IMR-90 (cell line): Measurements from ENCODE around the gene CYP3A4. TPM values are rescaled to one million over a fixed set of nuclear protein-coding genes. Genes with fewer than 3 reads are reported as not detected.

Experiments used
- ATAC-seq: fragments of 200-7000 bp; cut with Tn5 transposase; 2 replicates; pipeline ENCODE4 v1.9.1; 2020; ENCODE audit warnings: low read depth, mild to moderate bottlenecking, moderate library complexity
- BruUV-seq: library from RNA; stranded (reverse); fragments of 400-500 nt; replicated peaks from 2 replicates; lab custom pipeline; 2021; lab: Mats Ljungman, UMichigan
- CTCF ChIA-PET: fragments of 300-600 bp; formaldehyde crosslinking; extraction: SDS; loops from one replicate; lab custom pipeline; 2021; ENCODE audit warnings: antibody characterized with exemption; lab: Yijun Ruan, JAX
- POLR2A ChIA-PET: fragments of 300-600 bp; sonication (Branson Sonifier 250); formaldehyde crosslinking; loops from one replicate; lab custom pipeline; 2022; ENCODE audit warnings: antibody characterized with exemption; ENCODE audit not compliant: unreplicated experiment; lab: Charles Lee
- DNase-seq: peaks from one replicate; pipeline ENCODE4 v3.0.0; 2013
- H2AFZ ChIP-seq: replicated peaks from 2 replicates; pipeline ENCODE3; 2013; ENCODE audit warnings: low read length, mild to moderate bottlenecking; ENCODE audit not compliant: poor library complexity
- H2AK5ac ChIP-seq: 2 replicates; pipeline ENCODE4 v1.6.1; 2013; ENCODE audit warnings: low read depth, low read length, inconsistent platforms
- H2AK9ac ChIP-seq: replicated peaks from 2 replicates; pipeline ENCODE3; 2013; ENCODE audit warnings: mild to moderate bottlenecking, low read depth, low read length, moderate library complexity; ENCODE audit not compliant: poor library complexity
- H2BK120ac ChIP-seq: 2 replicates; pipeline ENCODE4 v1.6.1; 2013; ENCODE audit warnings: low read depth, low read length, inconsistent platforms
- H2BK15ac ChIP-seq: 3 replicates; pipeline ENCODE4 v1.6.1; 2013; ENCODE audit warnings: low read depth, low read length, inconsistent platforms
- H2BK20ac ChIP-seq: 2 replicates; pipeline ENCODE4 v1.6.1; 2013; ENCODE audit warnings: low read depth, mild to moderate bottlenecking, inconsistent platforms, low read length, moderate library complexity
- H2BK5ac ChIP-seq: 2 replicates; pipeline ENCODE4 v1.6.1; 2013; ENCODE audit warnings: mild to moderate bottlenecking, low read depth, low read length, inconsistent platforms; ENCODE audit not compliant: poor library complexity, severe bottlenecking
- H3K14ac ChIP-seq: replicated peaks from 2 replicates; pipeline ENCODE4 v1.6.1; 2013; ENCODE audit warnings: low read depth, low read length, inconsistent platforms
- H3K18ac ChIP-seq: 2 replicates; pipeline ENCODE4 v1.6.1; 2013; ENCODE audit warnings: low read depth, low read length, control low read depth
- H3K23ac ChIP-seq: 2 replicates; pipeline ENCODE4 v1.6.1; 2013; ENCODE audit warnings: low read depth, low read length, inconsistent platforms
- H3K27ac ChIP-seq: 2 replicates; pipeline ENCODE4 v1.5.1; 2013; ENCODE audit warnings: mild to moderate bottlenecking, control low read depth, low read length; ENCODE audit not compliant: insufficient read depth
- H3K27me3 ChIP-seq: 2 replicates; pipeline ENCODE4 v1.6.1; 2013; ENCODE audit warnings: low read length; ENCODE audit not compliant: control insufficient read depth, insufficient read depth
- H3K36me3 ChIP-seq: 2 replicates; pipeline ENCODE4 v1.6.1; 2013; ENCODE audit warnings: low read length, mixed read lengths; ENCODE audit not compliant: control insufficient read depth, insufficient read depth
- H3K4ac ChIP-seq: 2 replicates; pipeline ENCODE4 v1.6.1; 2013; ENCODE audit warnings: low read depth, low read length, inconsistent platforms
- H3K4me1 ChIP-seq: 2 replicates; pipeline ENCODE4 v1.6.1; 2013; ENCODE audit warnings: low read length, mixed read lengths; ENCODE audit not compliant: control insufficient read depth, insufficient read depth
- H3K4me2 ChIP-seq: 2 replicates; pipeline ENCODE4 v1.6.1; 2013; ENCODE audit warnings: low read depth, mild to moderate bottlenecking, control low read depth, low read length, moderate library complexity
- H3K4me3 ChIP-seq: 2 replicates; pipeline ENCODE4 v1.5.1; 2013; ENCODE audit warnings: low read depth, mild to moderate bottlenecking, control low read depth, low read length, moderate library complexity; ENCODE audit not compliant: insufficient read depth
- H3K56ac ChIP-seq: 2 replicates; pipeline ENCODE4 v1.6.1; 2013; ENCODE audit warnings: low read length, inconsistent platforms; ENCODE audit not compliant: insufficient read depth; ENCODE audit errors: extremely low read depth
- H3K79me1 ChIP-seq, 2 experiments: 2 replicates each; pipeline ENCODE4 v1.6.1; 2013; ENCODE audit warnings: low read length in 2 of 2, inconsistent platforms in 1 of 2, low read depth in 1 of 2
- H3K9ac ChIP-seq: 2 replicates; pipeline ENCODE4 v1.6.1; 2013; ENCODE audit warnings: low read depth, low read length, control low read depth
- H3K9me1 ChIP-seq: 2 replicates; pipeline ENCODE4 v1.6.1; 2013; ENCODE audit warnings: low read length, inconsistent platforms; ENCODE audit not compliant: insufficient read depth
- H3K9me3 ChIP-seq: 2 replicates; pipeline ENCODE4 v1.6.1; 2013; ENCODE audit warnings: low read length; ENCODE audit not compliant: control insufficient read depth, insufficient read depth
- H4K20me1 ChIP-seq: 2 replicates; pipeline ENCODE4 v1.6.1; 2013; ENCODE audit warnings: low read length, inconsistent platforms; ENCODE audit not compliant: insufficient read depth
- H4K5ac ChIP-seq: 2 replicates; pipeline ENCODE4 v1.6.1; 2013; ENCODE audit warnings: mild to moderate bottlenecking, low read depth, low read length, control low read depth
- H4K8ac ChIP-seq, 2 experiments: 2 replicates each; pipeline ENCODE4 v1.6.1; 2013; ENCODE audit warnings: low read depth in 2 of 2, low read length in 2 of 2, control low read depth in 1 of 2, inconsistent platforms in 1 of 2
- H4K91ac ChIP-seq: 2 replicates; pipeline ENCODE4 v1.6.1; 2013; ENCODE audit warnings: low read depth, low read length, inconsistent platforms; ENCODE audit not compliant: insufficient read depth
- FOS ChIP-seq: fragments of 150-350 bp; IDR thresholded peaks from 2 replicates; pipeline ENCODE4 v1.6.1; 2016; ENCODE audit warnings: low read depth, low read length
- NFE2L2 ChIP-seq: fragments of 150-350 bp; IDR thresholded peaks from 2 replicates; pipeline ENCODE4 v1.6.1; 2016; ENCODE audit warnings: low read depth, mild to moderate bottlenecking, low read length
- RAD21 ChIP-seq: IDR thresholded peaks from 2 replicates; pipeline ENCODE4 v1.6.1; 2012; ENCODE audit warnings: low read length, improper control_type of control experiment
- RCOR1 ChIP-seq: IDR thresholded peaks from 2 replicates; pipeline ENCODE4 v1.6.1; 2012; ENCODE audit warnings: mild to moderate bottlenecking, low read length, improper control_type of control experiment; ENCODE audit not compliant: insufficient replicate concordance
- SMC3 ChIP-seq: fragments of 150-350 bp; IDR thresholded peaks from 2 replicates; pipeline ENCODE4 v1.6.1; 2016; ENCODE audit warnings: low read depth, mild to moderate bottlenecking, antibody characterized with exemption, low read length, moderate library complexity
- USF2 ChIP-seq: fragments of 150-350 bp; IDR thresholded peaks from 2 replicates; pipeline ENCODE4 v1.6.1; 2017; ENCODE audit warnings: mild to moderate bottlenecking, antibody characterized with exemption, low read length, low read depth
- WGBS, 2 experiments: methylation state at CpG; one replicate each; pipeline versions ENCODE4 v1.1.5 to v1.1.7; 2013; ENCODE audit warnings: missing lambda C conversion rate in 2 of 2; ENCODE audit not compliant: insufficient read length in 1 of 2; ENCODE audit errors: extremely low coverage in 2 of 2; 5-methylcytosine and 5-hydroxymethylcytosine counted together
- dilution Hi-C: fragments of 300-500 bp; cut with HindIII; formaldehyde crosslinking; loops from one replicate; pipeline ENCODE4 v1.14.3; 2018; ENCODE audit warnings: low sequenced_read_pairs; ENCODE audit not compliant: unreplicated experiment
- in situ Hi-C: fragments of 300-500 bp; cut with MboI; formaldehyde crosslinking; loops from 3 replicates; pipeline ENCODE4 v1.14.3; 2019; ENCODE audit warnings: low sequenced_read_pairs, inconsistent platforms, mixed read lengths
- intact Hi-C: fragments of 100-400 bp; cut with micrococcal nuclease; formaldehyde crosslinking; loops from 2 replicates; pipeline ENCODE4 v1.10.0; 2022
- polyA plus RNA-seq, 3 experiments: library from polyadenylated mRNA; depleted of rRNA; stranded (reverse); fragments of >200 nt; gene quantifications; 2 replicates each; pipeline ENCODE4 v1.2.3, GENCODE V29; 2012; ENCODE audit warnings: low replicate concordance in 1 of 3
- total RNA-seq: library from RNA; depleted of rRNA; stranded (reverse); fragments of >200 nt; gene quantifications from 2 replicates; pipeline ENCODE4 v1.2.3, GENCODE V29; 2012
- TF ChIP-seq, protein P1 (sequence below): fragments of 150-350 bp; IDR thresholded peaks from 2 replicates; pipeline ENCODE4 v1.6.1; 2016; ENCODE audit warnings: low read depth, mild to moderate bottlenecking, low read length, moderate library complexity, borderline replicate concordance
- TF ChIP-seq, protein P2 (sequence below): conservative IDR thresholded peaks from 2 replicates; pipeline ENCODE4 v1.5.1; 2012; ENCODE audit warnings: mild to moderate bottlenecking, low read depth, low read length, improper control_type of control experiment

Gene CYP3A4
- total and polyA plus RNA-seq, 2 of the 4 experiments (the other 2 are of a cell fraction), result not detected

- in situ Hi-C loops, result no loop called here
- POLR2A ChIA-PET, result no interaction called here
- BruUV-seq, result no TSS peak
Observed at GRCh38 chr7:99829524-99830160, 45.7 kb upstream of the CYP3A4 start.

More at GRCh38 chr7:99829524-99830160, 45.7 kb upstream of the CYP3A4 start:
- Histone ChIP-seq H2BK5ac (no peak overlapping the region), H3K9me1 (no peaks in the 10 kb centered on the region), H2AK5ac (no peak overlapping the region), H3K18ac (no peak overlapping the region), H3K27me3 (peaks cover 6% of the 10 kb centered on the region), H2BK20ac (no peak overlapping the region), H3K79me1 (no peaks in the 10 kb centered on the region), H4K91ac (no peak overlapping the region), H4K5ac (no peak overlapping the region), H3K4ac (no peak overlapping the region), H3K36me3 (no peaks in the 10 kb centered on the region), H3K4me3 (no peak overlapping the region), H3K4me1 (no peaks in the 10 kb centered on the region), H3K9ac (no peak overlapping the region), H3K9me3 (no peaks in the 10 kb centered on the region), H2BK120ac (no peak overlapping the region), H2BK15ac (no peak overlapping the region), H3K4me2 (no peak overlapping the region), H3K14ac (no peak overlapping the region), H3K27ac (no peak overlapping the region), H2AK9ac (no peak overlapping the region), H3K23ac (no peak overlapping the region), H4K8ac (no peak overlapping the region), H4K20me1 (no peaks in the 10 kb centered on the region), H3K56ac (no peak overlapping the region), H2AFZ (no peak overlapping the region)
- intact Hi-C loops (no loop called here), dilution Hi-C loops (no loop called here)
- WGBS, 2 experiments, result no CpG with 5 or more reads among the region's 1 CpG
- ATAC-seq, result no peak
- CTCF ChIA-PET, result no interaction called here
- TF ChIP-seq RAD21 (no peak), NFE2L2 (no peak), SMC3 (no peak), FOS (no peak), RCOR1 (no peak), USF2 (no peak)
- TF ChIP-seq, protein P1, sequence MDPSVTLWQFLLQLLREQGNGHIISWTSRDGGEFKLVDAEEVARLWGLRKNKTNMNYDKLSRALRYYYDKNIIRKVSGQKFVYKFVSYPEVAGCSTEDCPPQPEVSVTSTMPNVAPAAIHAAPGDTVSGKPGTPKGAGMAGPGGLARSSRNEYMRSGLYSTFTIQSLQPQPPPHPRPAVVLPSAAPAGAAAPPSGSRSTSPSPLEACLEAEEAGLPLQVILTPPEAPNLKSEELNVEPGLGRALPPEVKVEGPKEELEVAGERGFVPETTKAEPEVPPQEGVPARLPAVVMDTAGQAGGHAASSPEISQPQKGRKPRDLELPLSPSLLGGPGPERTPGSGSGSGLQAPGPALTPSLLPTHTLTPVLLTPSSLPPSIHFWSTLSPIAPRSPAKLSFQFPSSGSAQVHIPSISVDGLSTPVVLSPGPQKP, result no peak
- TF ChIP-seq, protein P2, sequence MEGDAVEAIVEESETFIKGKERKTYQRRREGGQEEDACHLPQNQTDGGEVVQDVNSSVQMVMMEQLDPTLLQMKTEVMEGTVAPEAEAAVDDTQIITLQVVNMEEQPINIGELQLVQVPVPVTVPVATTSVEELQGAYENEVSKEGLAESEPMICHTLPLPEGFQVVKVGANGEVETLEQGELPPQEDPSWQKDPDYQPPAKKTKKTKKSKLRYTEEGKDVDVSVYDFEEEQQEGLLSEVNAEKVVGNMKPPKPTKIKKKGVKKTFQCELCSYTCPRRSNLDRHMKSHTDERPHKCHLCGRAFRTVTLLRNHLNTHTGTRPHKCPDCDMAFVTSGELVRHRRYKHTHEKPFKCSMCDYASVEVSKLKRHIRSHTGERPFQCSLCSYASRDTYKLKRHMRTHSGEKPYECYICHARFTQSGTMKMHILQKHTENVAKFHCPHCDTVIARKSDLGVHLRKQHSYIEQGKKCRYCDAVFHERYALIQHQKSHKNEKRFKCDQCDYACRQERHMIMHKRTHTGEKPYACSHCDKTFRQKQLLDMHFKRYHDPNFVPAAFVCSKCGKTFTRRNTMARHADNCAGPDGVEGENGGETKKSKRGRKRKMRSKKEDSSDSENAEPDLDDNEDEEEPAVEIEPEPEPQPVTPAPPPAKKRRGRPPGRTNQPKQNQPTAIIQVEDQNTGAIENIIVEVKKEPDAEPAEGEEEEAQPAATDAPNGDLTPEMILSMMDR, result no peak
- no peak for DNase-seq
